HuH-7 (cell line): Measurements from ENCODE around the gene SHC2.
"Not testable (repeated sequence)": the region's sequence is repeated elsewhere in the genome, so short reads cannot be mapped to it uniquely, and the experiment has no call there.

Source experiments
- DNase-seq: peaks from one replicate; pipeline ENCODE4 v3.0.0; 2011; ENCODE audit warnings: low spot score

Gene SHC2

DNA sequence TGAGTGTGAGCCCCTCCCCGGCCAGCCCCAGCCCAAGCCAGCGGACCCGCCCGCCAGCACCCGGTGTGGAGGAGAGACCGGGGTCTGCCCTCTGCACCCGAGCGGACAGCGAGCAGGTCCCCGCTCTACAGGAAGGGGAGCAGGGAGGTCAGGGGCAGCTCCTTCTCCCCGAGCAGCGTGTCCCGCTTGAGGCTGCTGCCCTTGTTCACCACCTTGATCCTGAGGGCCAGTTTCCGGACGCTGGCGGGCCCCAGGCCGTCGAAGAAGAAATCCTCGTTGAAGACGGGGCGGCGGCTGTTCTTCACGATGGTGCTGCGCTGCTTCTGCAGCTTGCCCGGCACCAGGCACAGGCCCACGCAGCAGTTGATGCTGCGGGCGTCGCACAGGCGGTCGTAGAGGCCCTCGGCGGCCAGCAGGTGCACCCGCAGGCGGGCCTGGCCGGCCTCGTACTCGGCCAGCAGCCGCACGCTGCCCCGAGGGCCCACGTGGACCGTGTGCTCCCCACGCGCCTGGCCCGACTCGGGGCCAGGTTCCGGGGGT, 53.8 kb downstream of the SHC2 start:
- no peak for DNase-seq

DNA sequence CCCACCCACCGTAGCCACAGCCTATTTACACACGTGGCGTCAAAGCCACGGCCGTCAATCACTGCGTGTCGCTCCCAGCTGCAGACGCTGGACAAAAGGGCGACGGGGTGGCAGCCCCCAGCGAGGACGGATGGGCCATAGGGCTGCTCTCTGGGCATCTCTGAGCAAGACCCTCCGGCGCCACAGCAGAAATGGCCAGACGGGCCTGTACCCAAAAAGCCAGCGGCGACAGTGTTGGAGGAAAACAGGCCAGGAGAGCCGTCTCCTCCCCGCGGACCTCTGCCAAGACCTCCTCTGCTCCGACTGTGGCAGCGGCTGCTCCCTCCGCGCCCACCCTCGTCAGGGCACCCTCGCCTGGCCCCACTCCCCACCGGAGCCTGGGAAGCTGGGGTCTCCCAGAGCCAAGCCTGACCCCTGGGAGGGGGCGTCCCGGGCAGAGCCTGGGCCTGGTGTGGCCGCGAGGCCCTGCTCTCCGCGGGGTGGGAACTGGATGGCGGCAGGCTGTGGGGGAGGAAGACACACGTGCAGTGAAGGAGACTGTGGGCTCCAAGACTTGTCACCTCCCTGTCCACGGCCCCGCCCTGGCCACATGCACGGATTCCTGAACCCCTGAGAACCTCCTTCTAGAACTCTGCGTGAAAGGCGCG, 54.6 kb downstream of the SHC2 start:
- DNase-seq: no peak

DNA sequence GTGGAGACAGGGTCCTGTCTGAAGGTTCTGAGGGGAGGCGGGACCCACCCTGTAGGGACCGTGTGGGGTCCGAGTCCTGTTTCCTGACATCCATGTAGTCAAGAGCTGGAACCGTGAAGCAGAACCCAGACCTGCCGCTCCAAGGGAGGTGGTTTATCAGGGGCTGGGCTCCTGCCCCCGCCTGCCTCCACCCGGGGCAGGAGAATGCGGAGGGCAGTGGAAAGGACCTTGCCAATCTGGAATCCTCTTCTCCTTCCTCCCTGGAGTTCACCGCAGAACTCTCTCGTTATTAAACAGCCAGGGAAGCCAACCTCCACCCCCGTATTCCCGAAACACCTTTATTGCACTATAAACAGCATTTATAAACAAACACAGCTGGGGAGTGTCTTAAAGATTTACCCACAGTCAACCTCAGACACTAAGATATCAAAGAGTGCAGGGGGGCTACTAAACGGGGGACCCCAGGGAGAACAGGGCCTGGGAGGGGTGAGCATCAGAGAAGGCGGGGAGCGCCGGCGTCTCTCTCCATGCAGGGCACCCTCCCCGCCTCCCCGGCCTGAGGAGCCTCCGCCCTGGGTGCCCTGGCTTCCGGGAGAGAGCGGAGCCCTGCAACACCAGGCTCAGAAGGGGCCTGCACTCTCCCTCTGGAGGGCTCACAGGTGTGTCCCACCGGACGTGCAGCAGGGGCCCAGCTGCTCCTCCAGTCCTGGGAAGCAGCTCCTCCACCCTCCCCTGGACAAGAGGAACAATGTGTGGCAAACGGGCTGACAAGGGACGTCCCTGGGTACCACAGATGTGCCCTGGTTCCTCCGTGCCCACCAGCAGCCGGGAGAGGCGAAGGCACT, 55.5 kb downstream of the SHC2 start:
- no peak for DNase-seq

DNA sequence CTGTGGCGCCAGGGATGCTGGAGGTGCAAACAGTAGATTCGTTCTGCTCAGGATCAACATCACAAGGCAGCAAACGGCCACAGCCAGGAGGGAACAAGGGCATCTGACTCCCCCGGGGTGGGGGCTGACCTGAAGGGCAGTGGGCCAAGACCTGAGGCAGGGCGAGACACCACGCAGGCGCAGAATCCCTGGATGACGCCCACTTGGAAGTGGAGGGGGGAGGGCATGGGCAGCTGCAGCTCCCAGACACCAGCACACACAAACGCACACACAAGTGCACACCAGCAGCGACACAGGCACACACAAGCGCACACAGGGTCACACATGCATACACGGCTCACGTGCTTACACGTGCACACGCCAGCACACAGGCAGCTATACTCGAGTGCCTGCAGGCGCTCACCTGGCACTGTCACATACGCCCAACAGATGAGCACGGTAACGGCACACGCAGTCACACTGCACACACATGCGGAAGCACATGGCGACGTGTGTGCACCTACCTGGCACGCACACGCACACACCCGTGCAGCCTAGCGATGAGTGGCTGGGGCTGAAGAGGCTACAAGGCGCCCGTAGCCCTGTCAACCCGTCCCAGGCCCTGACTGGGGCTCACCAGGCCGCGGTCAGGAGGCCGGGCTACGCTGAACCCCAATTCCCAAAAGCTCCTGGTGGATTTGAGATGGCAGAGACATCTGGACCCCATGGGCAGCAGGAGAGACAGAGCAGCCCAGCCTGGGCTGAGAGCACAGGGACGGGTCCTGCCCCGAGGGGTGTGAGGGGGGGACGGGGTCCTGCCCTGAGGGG, 57.4 kb downstream of the SHC2 start:
- no peak for DNase-seq

DNA sequence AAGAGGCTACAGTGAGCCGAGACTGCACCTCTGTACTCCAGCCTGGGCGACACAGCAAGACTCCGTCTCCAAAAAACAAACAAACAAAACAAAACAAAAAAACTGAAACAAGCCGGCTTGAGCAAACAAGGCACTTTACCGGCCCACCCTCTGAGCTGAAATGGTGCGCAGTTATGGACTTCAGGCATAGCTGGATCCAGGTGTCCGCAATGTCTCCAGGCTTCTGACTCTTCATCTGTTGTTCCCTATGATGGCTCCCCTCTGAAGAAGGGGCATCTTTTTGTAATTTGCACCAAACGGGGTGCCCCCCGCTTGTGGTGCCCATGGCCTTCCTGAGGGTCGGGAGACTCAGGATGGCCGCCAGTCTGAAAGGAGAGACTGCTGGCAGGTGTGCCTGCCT, 58.0 kb downstream of the SHC2 start:
- no peak for DNase-seq

DNA sequence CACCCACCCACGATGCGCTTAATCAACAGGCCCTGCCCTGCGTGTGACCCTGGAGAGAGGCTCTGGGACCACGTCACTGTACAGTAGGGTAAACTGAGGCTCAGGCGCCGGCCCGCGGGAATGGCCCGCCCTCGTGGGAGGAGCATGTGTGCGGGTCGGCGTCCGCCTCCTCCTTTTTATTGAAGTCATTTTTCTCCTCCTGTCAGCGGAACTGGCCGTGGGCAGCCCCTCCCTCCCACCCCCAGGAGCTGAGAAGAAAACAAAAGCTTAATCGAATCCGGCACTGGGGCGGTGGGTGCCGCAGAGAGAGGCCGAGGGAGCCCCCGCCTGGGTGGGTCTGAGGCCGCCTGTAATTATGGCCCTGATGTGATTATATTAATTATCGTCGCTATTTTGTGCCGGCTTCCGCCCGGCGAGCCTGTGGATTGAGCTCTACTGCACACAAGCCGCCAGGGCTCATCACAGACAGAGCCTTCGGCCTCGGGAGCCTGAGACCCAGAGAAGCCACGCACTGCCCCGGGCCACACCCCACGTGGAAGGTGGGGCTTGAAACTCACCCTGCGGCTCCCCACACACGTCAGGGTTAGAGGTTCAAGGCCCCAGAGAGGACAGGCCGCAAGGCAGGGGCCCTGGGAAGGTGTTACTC, 58.8 kb downstream of the SHC2 start:
- DNase-seq: no peak

DNA sequence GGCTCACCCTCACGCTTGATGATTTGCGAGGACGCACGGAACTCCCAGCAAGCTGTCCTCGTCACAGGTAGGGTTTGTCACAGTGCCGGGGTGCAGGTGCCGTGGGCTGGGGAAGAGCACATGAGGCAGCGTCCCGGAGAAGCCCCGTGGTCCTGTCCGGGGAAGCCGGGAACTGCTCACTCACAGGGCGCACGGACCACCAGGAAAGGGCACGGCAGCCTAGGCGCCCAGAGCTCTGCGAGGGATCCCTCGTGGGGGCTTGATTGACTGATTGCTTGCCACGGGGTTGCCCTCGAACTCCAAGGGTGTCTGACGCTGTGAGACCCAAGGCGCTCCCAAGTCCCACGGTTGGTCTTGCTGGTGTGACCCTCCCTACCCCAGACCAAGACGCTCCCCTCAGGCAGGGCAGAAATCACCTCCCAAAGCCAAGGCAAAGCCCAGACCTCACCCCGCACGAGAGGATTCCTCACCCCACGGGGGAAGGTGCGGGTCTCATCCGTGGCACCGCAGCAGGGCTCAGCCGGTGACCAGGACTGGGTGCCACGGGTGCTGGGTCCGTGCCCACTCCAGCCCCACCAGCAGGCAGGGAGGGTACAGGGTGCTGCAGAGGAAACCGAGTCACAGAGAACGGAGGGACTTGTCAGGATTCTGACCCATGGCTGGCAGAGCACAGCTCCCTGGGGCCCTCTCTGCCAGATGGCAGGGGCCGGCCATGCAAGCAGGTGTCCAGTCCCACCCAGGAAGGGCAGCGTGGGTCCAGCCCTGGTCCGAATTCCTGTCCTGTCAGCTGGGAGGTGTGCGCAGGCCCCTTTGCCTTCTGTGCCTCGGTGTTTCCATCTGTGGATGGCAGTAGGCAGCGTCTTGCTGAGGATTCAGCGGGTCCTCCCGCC, 59.6 kb downstream of the SHC2 start:
- no peak for DNase-seq

DNA sequence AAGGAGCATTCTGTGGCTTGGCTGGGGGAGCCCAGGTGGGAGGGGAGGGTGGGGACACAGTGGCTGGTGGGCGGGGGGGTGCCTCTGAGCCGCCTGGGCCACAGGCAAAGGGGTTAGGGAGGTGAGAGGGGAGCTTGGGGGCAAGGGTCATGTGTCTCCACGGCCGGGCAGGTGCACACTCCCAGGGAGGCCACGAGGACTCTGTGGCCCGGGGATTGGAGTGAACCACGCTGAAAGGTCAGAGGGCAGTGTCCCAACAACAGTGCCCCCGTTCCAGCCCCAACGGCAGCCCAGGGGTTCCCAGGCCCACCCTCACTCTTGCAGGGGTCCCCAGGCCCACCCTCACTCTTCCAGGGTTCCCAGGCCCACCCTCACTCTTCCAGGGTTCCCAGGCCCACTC, 61.5 kb downstream of the SHC2 start:
- DNase-seq: no peak

DNA sequence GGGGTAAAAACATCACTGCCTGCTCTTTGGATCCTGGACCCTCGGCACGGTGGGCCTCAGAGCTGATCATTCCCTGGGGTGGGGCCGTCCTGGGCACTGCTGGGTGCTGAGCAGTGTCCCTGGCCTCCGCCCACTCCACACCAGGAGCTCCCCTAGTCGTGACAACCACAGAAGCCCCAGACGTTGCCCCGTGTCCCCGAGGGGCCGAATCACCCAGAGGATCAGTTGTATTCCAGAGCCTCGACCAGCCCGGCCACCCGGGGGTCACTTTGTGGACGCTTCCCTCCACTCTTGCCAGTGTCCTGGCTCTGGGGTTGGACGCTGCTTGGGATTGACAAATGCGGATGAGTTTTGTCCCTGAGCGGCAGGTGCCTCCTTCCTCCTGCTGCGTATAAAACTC, 62.1 kb downstream of the SHC2 start:
- DNase-seq: no peak

DNA sequence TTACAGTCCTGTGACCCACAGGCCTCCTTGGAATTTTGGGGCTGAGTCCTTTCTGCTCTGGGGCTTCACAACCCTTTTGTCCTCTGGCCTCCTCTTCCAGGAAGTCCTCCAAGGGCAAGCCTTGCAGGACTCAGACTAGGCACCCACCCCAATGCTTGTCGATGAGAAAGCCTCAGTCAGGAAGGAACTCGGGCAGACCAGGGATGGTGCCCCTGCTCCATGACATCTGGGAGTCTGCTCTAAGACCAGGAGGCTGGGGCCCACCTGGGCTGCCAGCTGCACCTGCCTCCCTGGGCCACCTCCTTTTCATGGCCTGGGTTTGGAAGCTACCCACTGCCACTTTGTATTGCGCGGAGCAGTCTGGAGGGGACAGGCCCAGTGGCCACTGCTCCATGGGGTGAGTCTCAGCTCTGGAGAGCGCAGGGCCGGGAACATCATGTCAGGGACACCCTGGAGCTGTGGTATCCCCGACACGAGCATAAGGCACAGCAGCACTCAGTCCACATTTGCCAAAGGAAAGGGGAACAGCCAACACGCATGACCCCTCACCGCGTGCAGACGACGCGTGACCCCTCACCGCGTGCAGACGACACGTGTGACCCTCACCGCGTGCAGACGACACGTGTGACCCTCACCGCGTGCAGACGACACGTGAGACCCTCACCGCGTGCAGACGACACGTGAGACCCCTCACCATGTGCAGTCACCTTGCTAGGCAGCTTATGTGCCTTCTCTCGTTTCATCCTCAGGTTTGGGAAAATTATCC, 62.7 kb downstream of the SHC2 start:
- DNase-seq: no peak

DNA sequence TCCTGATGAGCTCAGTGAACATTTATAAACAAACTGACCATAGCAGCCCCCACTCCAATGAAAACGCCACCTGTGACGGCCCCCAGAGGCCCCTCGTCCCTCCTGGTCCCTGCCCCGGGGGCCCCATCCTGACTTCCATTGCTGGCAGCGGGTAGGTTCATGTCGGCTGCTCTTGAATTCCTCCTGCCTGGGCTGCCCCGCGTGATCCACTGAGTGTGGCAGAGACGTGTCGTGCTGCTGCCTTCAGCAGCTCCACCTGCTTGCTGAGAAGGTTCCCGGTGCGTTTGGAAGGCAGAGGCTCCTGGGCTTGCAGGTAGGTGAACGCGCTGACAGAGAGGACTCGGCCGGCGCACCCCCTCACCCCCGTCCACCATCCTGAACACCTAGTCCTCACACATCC, 63.5 kb downstream of the SHC2 start:
- no peak for DNase-seq

DNA sequence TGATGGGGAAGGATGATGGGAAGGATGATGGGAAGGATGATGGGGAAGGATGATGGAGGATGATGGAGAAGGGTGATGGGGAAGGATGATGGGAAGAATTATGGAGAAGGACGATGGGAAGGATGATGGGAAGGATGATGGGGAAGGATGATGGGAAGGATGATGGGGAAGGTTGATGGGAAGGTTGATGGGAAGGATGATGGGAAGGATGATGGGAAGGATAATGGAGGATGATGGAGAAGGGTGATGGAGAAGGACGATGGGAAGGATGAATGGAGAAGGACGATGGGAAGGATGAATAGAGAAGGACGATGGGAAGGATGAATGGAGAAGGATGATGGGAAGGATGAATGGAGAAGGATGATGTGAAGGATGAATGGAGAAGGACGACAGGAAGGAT, 65.4 kb downstream of the SHC2 start:
- no peak for DNase-seq

DNA sequence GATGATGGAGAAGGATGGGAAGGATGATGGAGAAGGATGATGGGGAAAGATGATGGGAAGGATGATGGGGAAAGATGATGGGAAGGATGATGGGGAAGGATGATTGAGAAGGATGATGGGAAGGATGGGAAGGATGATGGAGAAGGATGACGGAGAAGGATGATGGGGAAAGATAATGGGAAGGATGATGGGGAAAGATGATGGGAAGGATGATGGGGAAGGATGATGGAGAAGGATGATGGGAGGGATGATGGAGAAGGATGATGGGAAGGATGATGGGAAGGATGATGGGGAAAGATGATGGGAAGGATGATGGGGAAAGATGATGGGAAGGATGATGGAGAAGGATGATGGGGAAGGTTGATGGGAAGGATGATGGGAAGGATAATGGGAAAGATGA, 66.0 kb downstream of the SHC2 start:
- not testable (repeated sequence) for DNase-seq

DNA sequence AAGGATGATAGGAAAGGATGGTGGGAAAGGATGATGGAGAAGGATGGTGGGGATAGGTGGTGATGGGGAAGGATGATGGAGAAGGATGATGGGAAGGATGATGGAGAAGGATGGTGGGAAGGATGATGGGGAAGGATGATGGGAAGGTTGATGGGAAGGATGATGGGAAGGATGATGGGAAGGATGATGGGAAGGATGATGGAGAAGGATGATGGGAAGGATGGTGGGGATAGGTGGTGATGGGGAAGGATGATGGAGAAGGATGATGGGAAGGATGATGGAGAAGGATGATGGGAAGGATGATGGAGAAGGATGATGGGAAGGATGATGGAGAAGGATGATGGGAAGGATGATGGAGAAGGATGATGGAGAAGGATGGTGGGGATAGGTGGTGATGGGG, 67.3 kb downstream of the SHC2 start:
- not testable (repeated sequence) for DNase-seq

DNA sequence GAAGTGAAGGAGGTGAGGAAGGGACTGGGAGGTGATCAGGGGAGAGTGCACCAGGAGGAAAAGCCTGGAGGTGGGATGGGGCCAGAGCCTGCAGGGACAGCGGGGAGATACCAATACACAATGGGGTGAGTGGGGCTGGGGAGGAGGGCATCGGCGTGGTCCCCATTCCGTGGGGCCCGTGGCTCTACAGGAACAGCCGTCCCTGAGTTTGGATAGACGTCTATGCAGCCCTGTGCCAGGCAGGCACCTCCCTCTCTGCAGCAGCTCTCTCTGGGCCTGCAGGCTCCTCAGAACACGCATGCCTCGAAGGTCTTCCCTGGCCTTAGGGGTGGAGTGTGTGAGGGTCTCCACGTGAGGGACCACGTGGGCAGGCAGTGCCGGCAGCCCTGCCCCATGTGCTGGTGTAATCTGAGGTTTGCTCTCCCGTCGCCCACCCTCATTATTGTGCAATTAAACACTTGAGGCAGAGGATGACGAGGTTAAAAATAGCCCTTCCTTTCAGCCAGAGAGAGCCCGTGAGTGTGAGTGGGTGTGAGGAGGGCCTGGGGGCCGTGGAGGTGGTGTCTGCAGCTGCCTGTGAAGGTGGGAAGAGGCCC, 68.4 kb downstream of the SHC2 start:
- DNase-seq: no peak

DNA sequence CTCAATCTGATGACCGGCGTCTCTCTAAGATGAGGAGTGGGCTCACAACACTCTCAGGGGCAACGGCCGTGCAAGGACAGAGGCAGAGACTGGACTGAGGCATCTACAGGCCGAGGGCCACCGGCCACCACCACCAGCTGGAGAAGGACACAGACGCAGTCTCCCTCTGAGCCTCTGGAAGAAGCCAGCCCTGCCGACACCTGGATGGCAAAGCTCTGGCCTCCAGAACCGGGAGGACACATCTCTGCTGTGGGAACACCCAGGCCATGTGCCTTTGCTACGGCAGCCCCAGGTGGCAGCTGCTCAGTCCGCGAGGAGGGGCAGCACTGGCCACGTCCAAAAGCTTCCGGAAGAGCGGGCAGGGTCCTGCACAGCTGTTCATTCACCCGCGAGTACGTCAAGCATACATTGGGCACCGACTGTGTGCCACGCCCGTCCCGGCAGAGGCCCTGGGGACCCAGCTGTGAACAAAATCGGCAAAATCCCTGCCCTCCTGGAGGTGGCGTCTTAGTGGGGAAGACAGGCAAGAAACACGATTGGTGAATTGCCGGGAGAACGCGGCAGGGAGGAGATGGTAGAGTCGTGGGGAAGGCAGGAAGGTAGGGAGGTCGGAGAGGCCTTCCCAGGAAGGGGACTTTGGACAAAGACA, 69.0 kb downstream of the SHC2 start:
- DNase-seq: no peak

DNA sequence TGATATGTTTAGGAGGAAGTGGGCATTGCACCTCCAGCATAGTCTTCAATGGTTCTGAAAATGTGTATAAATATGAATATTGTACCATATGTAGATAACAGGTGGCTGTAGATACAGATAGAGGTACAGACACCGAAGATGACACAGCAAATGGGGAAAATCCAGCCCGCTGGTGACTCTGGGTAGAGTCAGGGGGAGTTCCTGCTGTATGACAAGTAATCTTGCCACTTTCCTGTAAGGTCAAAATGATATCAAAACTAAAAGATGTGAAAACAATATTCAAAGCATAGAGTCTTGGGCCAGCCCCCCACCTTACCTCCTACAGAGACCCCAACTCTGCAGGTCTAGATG, 69.7 kb downstream of the SHC2 start:
- no peak for DNase-seq

DNA sequence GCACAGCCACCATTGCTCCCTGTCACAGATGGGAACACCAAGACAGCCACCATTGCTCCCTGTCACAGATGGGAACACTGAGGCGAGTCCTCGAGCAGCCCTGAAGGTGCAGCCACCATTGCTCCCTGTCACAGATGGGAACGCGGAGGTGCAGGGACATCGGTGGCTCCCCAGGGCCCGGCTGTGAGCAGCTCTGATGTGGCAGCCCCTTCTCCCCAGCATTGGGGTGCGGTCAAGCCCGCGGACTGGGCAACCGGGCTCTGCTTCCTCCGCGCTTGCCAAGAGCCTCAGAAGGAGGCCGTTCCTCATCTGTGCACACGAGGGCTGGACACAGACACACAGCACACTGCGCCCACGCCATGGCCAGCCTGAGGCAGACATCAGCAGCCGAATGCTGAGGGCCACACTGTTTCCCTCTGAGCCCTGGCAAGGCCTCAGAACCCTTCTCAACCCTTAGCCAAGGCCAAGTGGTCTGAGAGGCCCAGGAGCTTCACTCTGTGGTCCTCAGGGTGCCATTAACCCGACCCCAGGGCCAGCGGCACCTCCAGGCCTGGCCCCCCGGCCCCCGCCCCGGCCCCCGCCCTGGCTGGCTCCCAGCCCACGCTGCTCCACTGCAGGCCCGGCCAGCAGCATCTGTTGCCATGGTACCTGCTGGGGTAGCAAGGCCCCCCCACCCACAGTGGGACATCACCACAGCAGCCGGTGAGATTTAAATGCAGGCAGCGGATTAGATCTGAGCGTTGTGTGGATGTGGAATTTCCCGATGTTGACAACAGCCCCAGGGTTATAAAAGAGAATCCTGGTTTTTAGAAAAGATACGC, 70.2 kb downstream of the SHC2 start:
- no peak for DNase-seq

DNA sequence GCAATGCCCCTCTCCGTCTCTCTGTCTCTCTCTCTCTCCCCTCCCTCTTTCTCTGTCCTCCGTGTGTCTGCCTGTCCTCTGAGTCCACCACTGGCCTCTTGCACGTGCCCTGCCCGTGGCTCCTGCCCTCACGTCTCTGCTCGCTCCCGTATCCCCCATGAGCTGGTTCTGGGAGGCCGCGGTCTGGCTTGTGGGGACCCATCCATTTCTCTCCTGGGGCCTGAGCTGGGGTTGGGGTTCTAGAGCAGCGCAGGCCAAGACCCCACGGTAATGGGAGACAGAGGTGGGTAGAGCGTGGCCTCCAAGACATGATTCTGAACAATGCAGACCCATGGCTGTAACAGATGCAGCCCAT, 70.9 kb downstream of the SHC2 start:
- no peak for DNase-seq
